Measurements from ENCODE around the gene PML.
A peak's percentile ranks its signal among the peaks of the same experiment; 100 is the strongest.
"Not testable (repeated sequence)": the region's sequence is repeated elsewhere in the genome, so short reads cannot be mapped to it uniquely, and the experiment has no call there.

PML gene

GRCh38 chr15:73972984-73973682 is 21.4 kb upstream of the PML start:
- H3K4ac ChIP-seq (ENCODE audit: low read depth, low read length): no peak overlapping the region

DNA sequence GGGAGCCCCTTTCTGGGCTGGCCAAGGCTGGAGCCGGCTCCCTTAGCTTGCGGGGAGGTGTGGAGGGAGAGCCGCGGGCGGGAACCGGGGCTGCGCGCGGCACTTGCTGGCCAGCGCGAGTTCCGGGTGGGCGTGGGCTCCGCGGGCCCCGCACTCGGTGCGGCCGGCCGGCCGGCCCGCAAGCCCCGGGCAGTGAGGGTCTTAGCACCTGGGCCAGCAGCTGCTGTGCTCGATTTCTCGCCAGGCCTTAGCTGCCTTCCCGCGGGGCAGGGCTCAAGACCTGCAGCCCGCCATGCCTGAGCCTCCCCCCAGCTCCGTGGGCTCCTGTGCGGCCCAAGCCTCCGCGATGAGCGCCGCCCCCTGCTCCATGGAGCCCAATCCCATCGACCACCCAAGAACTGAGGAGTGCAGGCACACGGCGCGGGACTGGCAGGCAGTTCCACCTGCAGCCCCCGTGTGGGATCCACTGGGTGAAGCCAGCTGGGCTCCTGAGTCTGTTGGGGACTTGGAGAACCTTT is 20.8 kb upstream of the PML start:
- H3K4ac ChIP-seq (ENCODE audit: low read depth, low read length); H4K5ac ChIP-seq (ENCODE audit: low read length); H4K8ac ChIP-seq (ENCODE audit: low read depth, low read length); H3K4me1 ChIP-seq (ENCODE audit: control insufficient read depth, low read depth, low read length); H3K23ac ChIP-seq (ENCODE audit: low read length); H3K27ac ChIP-seq (ENCODE audit: low read depth, low read length); H2BK120ac ChIP-seq (ENCODE audit: low read depth, low read length); H3K4me3 ChIP-seq (ENCODE audit: low read length); DNase-seq; H3K79me1 ChIP-seq (ENCODE audit: low read length); H2BK5ac ChIP-seq (ENCODE audit: low read length); H3K27me3 ChIP-seq (ENCODE audit: insufficient read depth, low read length, poor library complexity); H2BK15ac ChIP-seq (replicated peaks; ENCODE audit: low read depth); H3K18ac ChIP-seq (ENCODE audit: low read length); H3K4me2 ChIP-seq (ENCODE audit: low read length); H3K9ac ChIP-seq (ENCODE audit: low read length); H3K79me2 ChIP-seq (ENCODE audit: control insufficient read depth, insufficient read depth, low read length); H3K36me3 ChIP-seq (ENCODE audit: control insufficient read depth, insufficient read depth, low read length); H3K56ac ChIP-seq (ENCODE audit: low read length); H2AK5ac ChIP-seq (ENCODE audit: low read length): not testable (repeated sequence)
- no CpG with 5 or more reads among the region's 39 CpGs for WGBS (ENCODE audit: extremely low coverage, insufficient coverage, low lambda C conversion rate)

More at GRCh38 chr15:73972984-73973682, 21.4 kb upstream of the PML start:
- no peaks in the 10 kb centered on the region for H3K36me3 ChIP-seq (ENCODE audit: control insufficient read depth, insufficient read depth, low read length)
- peak overlapping the region; percentile 77 for H3K56ac ChIP-seq (ENCODE audit: low read length)
- no peak overlapping the region for H2BK120ac ChIP-seq (ENCODE audit: low read depth, low read length)
- no peak overlapping the region for H3K4me2 ChIP-seq (ENCODE audit: low read length)
- no peak overlapping the region for H4K5ac ChIP-seq (ENCODE audit: low read length)
- H3K79me1 ChIP-seq (ENCODE audit: low read length): no peaks in the 10 kb centered on the region
- H4K8ac ChIP-seq (ENCODE audit: low read depth, low read length): no peak overlapping the region
- H3K27ac ChIP-seq (ENCODE audit: low read depth, low read length): no peak overlapping the region
- H3K27me3 ChIP-seq (ENCODE audit: insufficient read depth, low read length, poor library complexity): no peaks in the 10 kb centered on the region
- no peaks in the 10 kb centered on the region for H3K4me1 ChIP-seq (ENCODE audit: control insufficient read depth, low read depth, low read length)
- no peak overlapping the region for H3K4me3 ChIP-seq (ENCODE audit: low read length)
- no peak overlapping the region for H3K23ac ChIP-seq (ENCODE audit: low read length)
- WGBS (ENCODE audit: extremely low coverage, insufficient coverage, low lambda C conversion rate): no CpG with 5 or more reads among the region's 26 CpGs
- peak overlapping the region; percentile 31 for H3K9ac ChIP-seq (ENCODE audit: low read length)
- DNase-seq: peak; percentile 90
- H2BK5ac ChIP-seq (ENCODE audit: low read length): no peak overlapping the region
- no peak overlapping the region for H2AK5ac ChIP-seq (ENCODE audit: low read length)
- no peak overlapping the region for H2BK15ac ChIP-seq (replicated peaks; ENCODE audit: low read depth)
- H3K79me2 ChIP-seq (ENCODE audit: control insufficient read depth, insufficient read depth, low read length): no peaks in the 10 kb centered on the region
- H3K18ac ChIP-seq (ENCODE audit: low read length): no peak overlapping the region

GRCh38 chr15:73975440-73976125 is 18.9 kb upstream of the PML start:
- no CpG with 5 or more reads among the region's 18 CpGs for WGBS (ENCODE audit: extremely low coverage, insufficient coverage, low lambda C conversion rate)
- not testable (repeated sequence) for H2BK15ac ChIP-seq (replicated peaks; ENCODE audit: low read depth); H3K36me3 ChIP-seq (ENCODE audit: control insufficient read depth, insufficient read depth, low read length); H3K79me1 ChIP-seq (ENCODE audit: low read length); H3K18ac ChIP-seq (ENCODE audit: low read length); H3K4me3 ChIP-seq (ENCODE audit: low read length); H2BK120ac ChIP-seq (ENCODE audit: low read depth, low read length); H3K9ac ChIP-seq (ENCODE audit: low read length); H3K56ac ChIP-seq (ENCODE audit: low read length); H2AK5ac ChIP-seq (ENCODE audit: low read length); H3K4ac ChIP-seq (ENCODE audit: low read depth, low read length); H3K23ac ChIP-seq (ENCODE audit: low read length); H2BK5ac ChIP-seq (ENCODE audit: low read length); H3K4me1 ChIP-seq (ENCODE audit: control insufficient read depth, low read depth, low read length); DNase-seq; H4K5ac ChIP-seq (ENCODE audit: low read length); H3K4me2 ChIP-seq (ENCODE audit: low read length); H3K27me3 ChIP-seq (ENCODE audit: insufficient read depth, low read length, poor library complexity); H4K8ac ChIP-seq (ENCODE audit: low read depth, low read length); H3K79me2 ChIP-seq (ENCODE audit: control insufficient read depth, insufficient read depth, low read length); H3K27ac ChIP-seq (ENCODE audit: low read depth, low read length)

DNA sequence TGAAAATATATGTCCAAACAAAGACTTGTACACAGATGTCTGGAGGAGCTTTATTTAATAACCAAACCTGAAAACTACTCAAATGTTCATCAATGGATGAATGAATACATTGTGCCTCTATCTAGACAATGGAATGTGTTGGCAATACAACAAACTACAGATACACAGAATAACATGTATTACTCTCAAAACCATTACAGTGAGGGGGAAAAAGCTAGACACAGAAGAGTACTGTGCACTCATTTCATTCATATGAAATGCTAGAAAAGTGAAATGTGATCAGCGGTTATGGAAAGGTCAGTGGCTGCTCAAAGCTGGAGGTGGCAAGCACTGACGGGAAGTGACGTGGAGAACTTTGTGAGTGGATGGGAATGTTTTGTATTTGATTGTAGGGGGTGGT is 15.6 kb upstream of the PML start:
- Histone ChIP-seq H3K4me2 (ENCODE audit: low read length) (no peak overlapping the region), H3K23ac (ENCODE audit: low read length) (no peak overlapping the region), H3K27ac (ENCODE audit: low read depth, low read length) (no peak overlapping the region), H3K79me1 (ENCODE audit: low read length) (no peaks in the 10 kb centered on the region), H3K4me3 (ENCODE audit: low read length) (no peak overlapping the region), H3K27me3 (ENCODE audit: insufficient read depth, low read length, poor library complexity) (no peaks in the 10 kb centered on the region), H2AK5ac (ENCODE audit: low read length) (no peak overlapping the region), H3K56ac (ENCODE audit: low read length) (no peak overlapping the region), H2BK5ac (ENCODE audit: low read length) (no peak overlapping the region), H3K4me1 (ENCODE audit: control insufficient read depth, low read depth, low read length) (no peaks in the 10 kb centered on the region), H3K36me3 (ENCODE audit: control insufficient read depth, insufficient read depth, low read length) (no peaks in the 10 kb centered on the region), H3K9ac (ENCODE audit: low read length) (no peak overlapping the region), H4K5ac (ENCODE audit: low read length) (no peak overlapping the region), H3K18ac (ENCODE audit: low read length) (no peak overlapping the region), H4K8ac (ENCODE audit: low read depth, low read length) (no peak overlapping the region), H2BK15ac (replicated peaks; ENCODE audit: low read depth) (no peak overlapping the region), H2BK120ac (ENCODE audit: low read depth, low read length) (no peak overlapping the region), H3K4ac (ENCODE audit: low read depth, low read length) (no peak overlapping the region), H3K79me2 (ENCODE audit: control insufficient read depth, insufficient read depth, low read length) (no peaks in the 10 kb centered on the region)
- DNase-seq: no peak
- no CpG with 5 or more reads among the region's 3 CpGs for WGBS (ENCODE audit: extremely low coverage, insufficient coverage, low lambda C conversion rate)

DNA sequence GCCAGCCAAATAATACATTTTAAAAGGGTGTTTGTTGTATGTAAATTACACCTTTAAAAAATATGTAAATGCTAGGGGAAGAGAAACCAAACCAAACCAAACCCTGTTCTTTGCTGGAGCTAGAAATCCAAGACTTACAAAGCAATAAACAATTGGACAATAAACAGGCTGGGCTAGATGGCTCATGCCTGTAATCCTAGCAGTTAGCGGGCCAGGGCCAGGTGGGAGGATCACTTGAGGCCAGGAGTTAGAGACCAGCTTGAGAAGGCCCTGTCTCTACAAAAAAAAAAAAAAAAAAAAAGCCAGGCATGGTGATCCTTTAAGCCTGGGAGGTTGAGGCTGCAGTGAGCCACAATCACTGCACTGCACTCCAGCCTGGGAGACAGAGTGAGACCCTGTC is 14.9 kb upstream of the PML start:
- H3K27ac ChIP-seq (ENCODE audit: low read depth, low read length): no peak overlapping the region
- H3K18ac ChIP-seq (ENCODE audit: low read length): no peak overlapping the region
- H3K27me3 ChIP-seq (ENCODE audit: insufficient read depth, low read length, poor library complexity): no peaks in the 10 kb centered on the region
- no peaks in the 10 kb centered on the region for H3K79me2 ChIP-seq (ENCODE audit: control insufficient read depth, insufficient read depth, low read length)
- DNase-seq: no peak
- no peak overlapping the region for H2BK15ac ChIP-seq (replicated peaks; ENCODE audit: low read depth)
- no peak overlapping the region for H3K4me2 ChIP-seq (ENCODE audit: low read length)
- H3K4me3 ChIP-seq (ENCODE audit: low read length): no peak overlapping the region
- no peak overlapping the region for H2BK120ac ChIP-seq (ENCODE audit: low read depth, low read length)
- no peak overlapping the region for H2AK5ac ChIP-seq (ENCODE audit: low read length)
- H3K23ac ChIP-seq (ENCODE audit: low read length): no peak overlapping the region
- no peaks in the 10 kb centered on the region for H3K36me3 ChIP-seq (ENCODE audit: control insufficient read depth, insufficient read depth, low read length)
- no peak overlapping the region for H4K5ac ChIP-seq (ENCODE audit: low read length)
- H2BK5ac ChIP-seq (ENCODE audit: low read length): no peak overlapping the region
- no peaks in the 10 kb centered on the region for H3K79me1 ChIP-seq (ENCODE audit: low read length)
- no peaks in the 10 kb centered on the region for H3K4me1 ChIP-seq (ENCODE audit: control insufficient read depth, low read depth, low read length)
- no peak overlapping the region for H3K4ac ChIP-seq (ENCODE audit: low read depth, low read length)
- no CpG with 5 or more reads among the region's 1 CpG for WGBS (ENCODE audit: extremely low coverage, insufficient coverage, low lambda C conversion rate)
- H4K8ac ChIP-seq (ENCODE audit: low read depth, low read length): no peak overlapping the region
- no peak overlapping the region for H3K56ac ChIP-seq (ENCODE audit: low read length)
- no peak overlapping the region for H3K9ac ChIP-seq (ENCODE audit: low read length)
